Measurements from ENCODE around the gene MKRN1.

MKRN1 gene

GRCh38 chr7:140479062-140479738 lies at the start of gene MKRN1:
TSS of gene MKRN1 (minus strand) at chr7:140479505. CDS start at chr7:140479344, 161 bp downstream.
- peak within 1 kb of the TSS; percentile 74 for H3K4me2 ChIP-seq (ENCODE audit: low read length)
- peak within 1 kb of the TSS; percentile 21 for H3K27ac ChIP-seq (ENCODE audit: low read depth, low read length, poor library complexity, severe bottlenecking)
- H3K9me3 ChIP-seq (ENCODE audit: low read length) = no peaks in the 10 kb centered on the region
- H3K79me2 ChIP-seq (ENCODE audit: insufficient read depth, low read length) = peaks cover 34% of the 10 kb centered on the region
- H3K36me3 ChIP-seq (ENCODE audit: insufficient read depth, low read length) = no peaks in the 10 kb centered on the region
- peaks cover 3% of the 10 kb centered on the region; the same call in 1 of the 2 replicates for H4K20me1 ChIP-seq (ENCODE audit: insufficient read depth, low read length)
- H3K4me3 ChIP-seq (ENCODE audit: low read depth, low read length, poor library complexity, severe bottlenecking) = peak within 1 kb of the TSS; percentile 75
- peak within 1 kb of the TSS; percentile 38; the same call in 1 of the 2 replicates for H2AFZ ChIP-seq (ENCODE audit: low read length)
- no peaks in the 10 kb centered on the region for H3F3A ChIP-seq (ENCODE audit: insufficient read depth, low read length)
- TF ChIP-seq EZH2 (IDR thresholded peaks at IDR 0.05; ENCODE audit: borderline replicate concordance, low read length) (no peak), CTCF (IDR thresholded peaks at IDR 0.05; ENCODE audit: low read length) (no peak)
- no peaks in the 10 kb centered on the region for H3K27me3 ChIP-seq (ENCODE audit: insufficient read depth, low read length)
- H3K9ac ChIP-seq (ENCODE audit: low read length) = peak within 1 kb of the TSS; percentile 75
- H3K9me2 ChIP-seq (ENCODE audit: low read depth, low read length) = no peaks in the 10 kb centered on the region
- peaks cover 26% of the 10 kb centered on the region for H3K4me1 ChIP-seq (ENCODE audit: insufficient read depth, low read length, severe bottlenecking)

- no peaks in the 10 kb centered on the region for H3K4me1 ChIP-seq (ENCODE audit: insufficient read depth, low read length, severe bottlenecking)
- no peaks in the 10 kb centered on the region for H3F3A ChIP-seq (ENCODE audit: insufficient read depth, low read length)
- H3K4me3 ChIP-seq (ENCODE audit: low read depth, low read length, poor library complexity, severe bottlenecking) = no peak overlapping the region
- no peak overlapping the region for H2AFZ ChIP-seq (ENCODE audit: low read length)
- H3K9me2 ChIP-seq (ENCODE audit: low read depth, low read length) = no peaks in the 10 kb centered on the region
- no peaks in the 10 kb centered on the region for H3K36me3 ChIP-seq (ENCODE audit: insufficient read depth, low read length)
- TF ChIP-seq EZH2 (IDR thresholded peaks at IDR 0.05; ENCODE audit: borderline replicate concordance, low read length) = no peak
- TF ChIP-seq CTCF (IDR thresholded peaks at IDR 0.05; ENCODE audit: low read length) = no peak
- no peak overlapping the region for H3K9ac ChIP-seq (ENCODE audit: low read length)
- no peak overlapping the region for H3K27ac ChIP-seq (ENCODE audit: low read depth, low read length, poor library complexity, severe bottlenecking)
- no peaks in the 10 kb centered on the region for H4K20me1 ChIP-seq (ENCODE audit: insufficient read depth, low read length)
- H3K79me2 ChIP-seq (ENCODE audit: insufficient read depth, low read length) = no peaks in the 10 kb centered on the region
- H3K4me2 ChIP-seq (ENCODE audit: low read length) = no peak overlapping the region
- H3K9me3 ChIP-seq (ENCODE audit: low read length) = no peaks in the 10 kb centered on the region
- H3K27me3 ChIP-seq (ENCODE audit: insufficient read depth, low read length) = no peaks in the 10 kb centered on the region
Observed at GRCh38 chr7:140526787-140527664, 47.7 kb upstream of the MKRN1 start.

- no peak for TF ChIP-seq CTCF (IDR thresholded peaks at IDR 0.05; ENCODE audit: low read length)
- H3K9ac ChIP-seq (ENCODE audit: low read length) = no peak overlapping the region
- no peak overlapping the region for H3K4me2 ChIP-seq (ENCODE audit: low read length)
- H3K9me2 ChIP-seq (ENCODE audit: low read depth, low read length) = no peaks in the 10 kb centered on the region
- no peak overlapping the region for H3K4me3 ChIP-seq (ENCODE audit: low read depth, low read length, poor library complexity, severe bottlenecking)
- no peaks in the 10 kb centered on the region for H3F3A ChIP-seq (ENCODE audit: insufficient read depth, low read length)
- H2AFZ ChIP-seq (ENCODE audit: low read length) = no peak overlapping the region
- no peaks in the 10 kb centered on the region for H3K36me3 ChIP-seq (ENCODE audit: insufficient read depth, low read length)
- no peaks in the 10 kb centered on the region for H3K9me3 ChIP-seq (ENCODE audit: low read length)
- no peaks in the 10 kb centered on the region for H3K27me3 ChIP-seq (ENCODE audit: insufficient read depth, low read length)
- H4K20me1 ChIP-seq (ENCODE audit: insufficient read depth, low read length) = no peaks in the 10 kb centered on the region
- H3K79me2 ChIP-seq (ENCODE audit: insufficient read depth, low read length) = no peaks in the 10 kb centered on the region
- H3K4me1 ChIP-seq (ENCODE audit: insufficient read depth, low read length, severe bottlenecking) = no peaks in the 10 kb centered on the region
- H3K27ac ChIP-seq (ENCODE audit: low read depth, low read length, poor library complexity, severe bottlenecking) = no peak overlapping the region
Observed at GRCh38 chr7:140526214-140526613, 46.9 kb upstream of the MKRN1 start.

Data from OCI-LY1 (cell line).